HepG2 (cell line): ENCODE results near the gene UTS2R. TPM values are rescaled to one million over a fixed set of nuclear protein-coding genes. Genes with fewer than 3 reads are reported as not detected.

Experiments used
- ARNTL ChIP-seq: sonication (generic); formaldehyde crosslinking; IDR thresholded peaks from 2 replicates; pipeline ENCODE4 v1.4.0; 2020; ENCODE audit warnings: mild to moderate bottlenecking, missing genetic modification reagents
- NR3C1 ChIP-seq: sonication (generic); formaldehyde crosslinking; IDR thresholded peaks from 2 replicates; pipeline ENCODE4 v1.4.0; 2020; ENCODE audit warnings: missing genetic modification reagents
- ZBTB44 ChIP-seq: sonication (generic); formaldehyde crosslinking; IDR thresholded peaks from 2 replicates; pipeline ENCODE4 v1.4.0; 2020; ENCODE audit warnings: missing genetic modification reagents
- ZNF263 ChIP-seq: sonication (generic); formaldehyde crosslinking; IDR thresholded peaks from 2 replicates; pipeline ENCODE4 v1.4.0; 2020; ENCODE audit warnings: missing genetic modification reagents
- ZNF333 ChIP-seq: sonication (generic); formaldehyde crosslinking; IDR thresholded peaks from 2 replicates; pipeline ENCODE4 v1.4.0; 2020; ENCODE audit warnings: mild to moderate bottlenecking, missing genetic modification reagents, borderline replicate concordance
- polyA plus RNA-seq, 8 experiments: library from polyadenylated mRNA; depleted of rRNA in 3 of 8; stranded (reverse) in 7 of 8; unstranded in 1 of 8; fragments of >200 nt; fragmentation: Illumina TruSeq in 4 of 8; extraction: Trizol in 4 of 8; gene quantifications; 2 replicates each; pipeline versions ENCODE4 v1.2.1 to v1.2.3, GENCODE V29; 2011 to 2016; ENCODE audit warnings: low read depth in 4 of 8, missing spikeins in 1 of 8, mixed read lengths in 1 of 8; ENCODE audit not compliant: insufficient read depth in 1 of 8
- total RNA-seq, 5 experiments: library from RNA; depleted of rRNA; stranded (reverse); fragments of >200 nt; fragmentation: Illumina TruSeq; extraction: Trizol; gene quantifications; 2 replicates each; pipeline ENCODE4 v1.2.3, GENCODE V29; 2016; ENCODE audit warnings: low read depth in 1 of 5
- TF ChIP-seq, protein P1 (sequence below): sonication (generic); formaldehyde crosslinking; IDR thresholded peaks from 2 replicates; pipeline ENCODE4 v1.4.0; 2020; ENCODE audit warnings: missing genetic modification reagents, mild to moderate bottlenecking, borderline replicate concordance
- TF ChIP-seq, protein P2 (sequence below): sonication (generic); formaldehyde crosslinking; IDR thresholded peaks from 2 replicates; pipeline ENCODE4 v1.9.0; 2022; ENCODE audit warnings: missing genetic modification reagents, mild to moderate bottlenecking, borderline replicate concordance
- TF ChIP-seq, protein P3 (sequence below): sonication (generic); formaldehyde crosslinking; IDR thresholded peaks from 2 replicates; pipeline ENCODE4 v1.8.0; 2022; ENCODE audit warnings: missing genetic modification reagents, low read depth, mild to moderate bottlenecking, borderline replicate concordance

Gene UTS2R
- total and polyA plus RNA-seq, 2 of the 13 experiments (the other 11 are each of a cell fraction or from before 2014, with no cell fraction given): 0.13 to 0.15 TPM

DNA sequence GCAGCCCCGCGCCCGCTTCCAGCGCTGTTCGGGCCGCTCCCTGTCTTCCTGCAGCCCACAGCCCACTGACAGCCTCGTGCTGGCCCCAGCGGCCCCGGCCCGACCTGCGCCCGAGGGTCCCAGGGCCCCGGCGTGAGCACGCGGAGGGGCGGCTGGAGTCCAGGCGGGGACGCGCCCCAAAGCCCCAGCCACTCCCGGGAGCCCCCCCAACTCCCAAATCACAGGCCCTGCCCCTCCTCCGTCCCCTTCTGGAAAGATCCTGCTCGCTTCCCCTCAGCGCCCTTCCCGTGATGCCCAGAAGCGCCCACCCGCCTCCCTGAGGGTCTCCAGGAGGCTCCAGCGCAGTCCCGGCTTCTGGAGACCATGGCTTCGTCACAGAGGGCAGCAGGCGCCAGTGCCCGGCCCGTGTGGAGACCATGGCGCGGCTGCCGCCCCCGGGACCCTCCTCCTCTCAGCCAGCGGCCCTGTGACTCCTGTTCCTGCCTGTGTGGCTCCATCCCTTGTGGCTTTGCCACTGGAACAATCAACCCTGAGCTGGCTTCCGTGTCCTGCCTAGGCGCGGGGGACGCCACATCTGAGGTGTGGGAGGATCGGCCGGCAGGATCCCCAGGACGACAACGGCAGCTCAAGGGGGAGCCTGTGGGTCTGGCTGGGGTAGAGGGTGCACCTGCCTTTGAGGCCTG, 3.9 kb downstream of the UTS2R start (continued):
- peak; percentile 35; the same call in 1 of the 2 replicates for TF ChIP-seq ZNF333 (CRISPR knock-in tag)
- TF ChIP-seq NR3C1 (CRISPR knock-in tag): 0 out of 2 replicates have a peak, but pooled peaks have one; percentile 72
- no peak for TF ChIP-seq ZNF263 (CRISPR knock-in tag)
- TF ChIP-seq ARNTL: 0 out of 2 replicates have a peak, but pooled peaks have one; percentile 4
- TF ChIP-seq, protein P1, sequence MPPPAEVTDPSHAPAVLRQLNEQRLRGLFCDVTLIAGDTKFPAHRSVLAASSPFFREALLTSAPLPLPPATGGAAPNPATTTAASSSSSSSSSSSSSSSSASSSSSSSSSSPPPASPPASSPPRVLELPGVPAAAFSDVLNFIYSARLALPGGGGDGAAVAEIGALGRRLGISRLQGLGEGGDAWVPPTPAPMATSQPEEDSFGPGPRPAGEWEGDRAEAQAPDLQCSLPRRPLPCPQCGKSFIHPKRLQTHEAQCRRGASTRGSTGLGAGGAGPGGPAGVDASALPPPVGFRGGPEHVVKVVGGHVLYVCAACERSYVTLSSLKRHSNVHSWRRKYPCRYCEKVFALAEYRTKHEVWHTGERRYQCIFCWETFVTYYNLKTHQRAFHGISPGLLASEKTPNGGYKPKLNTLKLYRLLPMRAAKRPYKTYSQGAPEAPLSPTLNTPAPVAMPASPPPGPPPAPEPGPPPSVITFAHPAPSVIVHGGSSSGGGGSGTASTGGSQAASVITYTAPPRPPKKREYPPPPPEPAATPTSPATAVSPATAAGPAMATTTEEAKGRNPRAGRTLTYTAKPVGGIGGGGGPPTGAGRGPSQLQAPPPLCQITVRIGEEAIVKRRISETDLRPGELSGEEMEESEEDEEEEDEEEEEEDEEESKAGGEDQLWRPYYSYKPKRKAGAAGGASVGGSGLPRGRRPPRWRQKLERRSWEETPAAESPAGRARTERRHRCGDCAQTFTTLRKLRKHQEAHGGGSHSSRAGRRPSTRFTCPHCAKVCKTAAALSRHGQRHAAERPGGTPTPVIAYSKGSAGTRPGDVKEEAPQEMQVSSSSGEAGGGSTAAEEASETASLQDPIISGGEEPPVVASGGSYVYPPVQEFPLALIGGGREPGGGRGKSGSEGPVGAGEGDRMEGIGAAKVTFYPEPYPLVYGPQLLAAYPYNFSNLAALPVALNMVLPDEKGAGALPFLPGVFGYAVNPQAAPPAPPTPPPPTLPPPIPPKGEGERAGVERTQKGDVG (CRISPR knock-in tag): peak; percentile 48; the same call in 1 of the 2 replicates
- TF ChIP-seq ZBTB44 (CRISPR knock-in tag): no peak
- TF ChIP-seq, protein P2, sequence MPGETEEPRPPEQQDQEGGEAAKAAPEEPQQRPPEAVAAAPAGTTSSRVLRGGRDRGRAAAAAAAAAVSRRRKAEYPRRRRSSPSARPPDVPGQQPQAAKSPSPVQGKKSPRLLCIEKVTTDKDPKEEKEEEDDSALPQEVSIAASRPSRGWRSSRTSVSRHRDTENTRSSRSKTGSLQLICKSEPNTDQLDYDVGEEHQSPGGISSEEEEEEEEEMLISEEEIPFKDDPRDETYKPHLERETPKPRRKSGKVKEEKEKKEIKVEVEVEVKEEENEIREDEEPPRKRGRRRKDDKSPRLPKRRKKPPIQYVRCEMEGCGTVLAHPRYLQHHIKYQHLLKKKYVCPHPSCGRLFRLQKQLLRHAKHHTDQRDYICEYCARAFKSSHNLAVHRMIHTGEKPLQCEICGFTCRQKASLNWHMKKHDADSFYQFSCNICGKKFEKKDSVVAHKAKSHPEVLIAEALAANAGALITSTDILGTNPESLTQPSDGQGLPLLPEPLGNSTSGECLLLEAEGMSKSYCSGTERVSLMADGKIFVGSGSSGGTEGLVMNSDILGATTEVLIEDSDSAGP (CRISPR knock-in tag): peak; percentile 60; the same call in 1 of the 2 replicates
- TF ChIP-seq, protein P3, sequence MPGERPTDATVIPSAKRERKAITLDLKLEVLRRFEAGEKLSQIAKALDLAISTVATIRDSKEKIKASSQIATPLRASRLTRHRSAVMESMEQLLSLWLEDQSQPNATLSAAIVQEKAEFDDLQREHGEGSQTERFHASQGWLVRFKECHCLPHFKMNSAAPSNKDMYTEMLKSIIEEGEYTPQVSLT (CRISPR knock-in tag): no peak
